ENCODE results near the gene RBM27. TPM values are rescaled to one million over a fixed set of nuclear protein-coding genes. Genes with fewer than 3 reads are reported as not detected.
"Not testable (repeated sequence)": the region's sequence is repeated elsewhere in the genome, so short reads cannot be mapped to it uniquely, and the experiment has no call there.

Gene RBM27
- total RNA-seq, 1 experiment from 2014 or later: 32.6 TPM

GRCh38 chr5:146176805-146177204 lies 26.6 kb upstream of the RBM27 start (continued):
- TF ChIP-seq USF1 (CRISPR knock-in tag; IDR thresholded peaks at IDR 0.05) (no peak), JUN (CRISPR knock-in tag; IDR thresholded peaks at IDR 0.05) (no peak), ZNF138 (CRISPR knock-in tag; conservative IDR thresholded peaks at IDR 0.05) (no peak), ZNF281 (CRISPR knock-in tag; IDR thresholded peaks at IDR 0.05) (no peak), FOXP4 (CRISPR knock-in tag; IDR thresholded peaks at IDR 0.05) (no peak)

- Mint-ChIP-seq H3K27ac (0 out of 2 replicates have a peak overlapping the region, but pooled peaks have one; percentile 63), H3K27me3 (ENCODE audit: low read depth) (no peaks in the 10 kb centered on the region), H3K36me3 (peaks cover 37% of the 10 kb centered on the region), H3K4me3 (peak overlapping the region; percentile 38), H3K4me1 (peaks cover 9% of the 10 kb centered on the region), H3K9me3 (no peaks in the 10 kb centered on the region)
- ChIA-PET POLR2A (no interaction called here), CTCF (no interaction called here)
- ATAC-seq (no peak), DNase-seq (ENCODE audit: low spot score) (no peak)
- no peak for TF ChIP-seq SP1 (CRISPR knock-in tag; conservative IDR thresholded peaks at IDR 0.05)
Measured at GRCh38 chr5:146179696-146180095, 23.7 kb upstream of the RBM27 start.

- CTCF ChIA-PET: interaction anchor here (1.3 kb wide), 1 partner anchor 263 kb away, joined by 6 read pairs; the partner anchor contains the start of gene TCERG1
- not testable (repeated sequence) for ATAC-seq; DNase-seq (ENCODE audit: low spot score); H3K27me3 Mint-ChIP-seq (ENCODE audit: low read depth); H3K4me1 Mint-ChIP-seq; H3K9me3 Mint-ChIP-seq
- Mint-ChIP-seq H3K36me3 (peaks cover 17% of the 10 kb centered on the region), H3K27ac (peak overlapping the region; percentile 100), H3K4me3 (peak overlapping the region; percentile 100)
- POLR2A ChIA-PET: interaction anchor here (0.6 to 1.7 kb wide), 4 partner anchors 20 to 208 kb away, joined by 3 to 14 read pairs (median 4); partner anchors contain the start of gene RBM27
Measured at GRCh38 chr5:146183403-146183802, 20.0 kb upstream of the RBM27 start.

GRCh38 chr5:146185161-146185560 lies 18.2 kb upstream of the RBM27 start:
- H3K9me3 Mint-ChIP-seq: no peaks in the 10 kb centered on the region
- H3K27ac Mint-ChIP-seq: no peak overlapping the region
- peaks cover 10% of the 10 kb centered on the region for H3K36me3 Mint-ChIP-seq
- ChIA-PET POLR2A (no interaction called here), CTCF (no interaction called here)
- H3K4me1 Mint-ChIP-seq: peaks cover 9% of the 10 kb centered on the region
- H3K27me3 Mint-ChIP-seq (ENCODE audit: low read depth): peaks cover 2% of the 10 kb centered on the region; the same call in 1 of the 2 replicates
- H3K4me3 Mint-ChIP-seq: no peak overlapping the region
- ATAC-seq: no peak
- no peak for DNase-seq (ENCODE audit: low spot score)
- TF ChIP-seq OVOL2 (CRISPR knock-in tag; IDR thresholded peaks at IDR 0.05; ENCODE audit: borderline replicate concordance) (no peak), KAT7 (CRISPR knock-in tag; IDR thresholded peaks at IDR 0.05; ENCODE audit: borderline replicate concordance) (no peak), ESRRA (CRISPR knock-in tag; IDR thresholded peaks at IDR 0.05; ENCODE audit: borderline replicate concordance) (no peak), TEAD1 (CRISPR knock-in tag; IDR thresholded peaks at IDR 0.05) (no peak), ZNF425 (CRISPR knock-in tag; conservative IDR thresholded peaks at IDR 0.05) (no peak), ETV6 (CRISPR knock-in tag; IDR thresholded peaks at IDR 0.05) (no peak), RORB (CRISPR knock-in tag; IDR thresholded peaks at IDR 0.05) (no peak), SP1 (CRISPR knock-in tag; conservative IDR thresholded peaks at IDR 0.05) (no peak), USF1 (CRISPR knock-in tag; IDR thresholded peaks at IDR 0.05) (no peak), FOXP4 (CRISPR knock-in tag; IDR thresholded peaks at IDR 0.05) (no peak), SMAD3 (CRISPR knock-in tag; IDR thresholded peaks at IDR 0.05; ENCODE audit: borderline replicate concordance) (no peak), STAT6 (CRISPR knock-in tag; conservative IDR thresholded peaks at IDR 0.05; ENCODE audit: low read depth) (no peak), ZNF423 (CRISPR knock-in tag; IDR thresholded peaks at IDR 0.05) (no peak)
